GM12878 (cell line): ENCODE measurements around the gene RAB3C. TPM values are rescaled to one million over a fixed set of nuclear protein-coding genes. Genes with fewer than 3 reads are reported as not detected.

Experiments used
- ATAC-seq: fragments of 200-7000 bp; cut with Tn5 transposase; 3 replicates; pipeline ENCODE4 v1.9.1; 2020; ENCODE audit warnings: mild to moderate bottlenecking, moderate library complexity
- BruUV-seq: library from RNA; stranded (reverse); fragments of 400-500 nt; replicated peaks from 2 replicates; lab custom pipeline; 2021; lab: Mats Ljungman, UMichigan
- CTCF ChIA-PET: fragments of 300-600 bp; sonication (Branson Sonifier 250); formaldehyde crosslinking; extraction: SDS; loops from one replicate; lab custom pipeline; 2021; ENCODE audit warnings: inconsistent platforms; lab: Yijun Ruan, JAX
- POLR2A ChIA-PET: fragments of 350-600 bp; formaldehyde crosslinking; extraction: SDS; loops from one replicate; lab custom pipeline; 2021; ENCODE audit warnings: inconsistent platforms; lab: Charles Lee
- RAD21 ChIA-PET: fragments of 300-600 bp; sonication (Branson Sonifier 250); formaldehyde crosslinking; loops from one replicate; lab custom pipeline; 2023; ENCODE audit warnings: antibody characterized with exemption; ENCODE audit not compliant: unreplicated experiment; lab: Charles Lee
- SMC1A ChIA-PET: fragments of 300-600 bp; sonication (Branson Sonifier 250); formaldehyde crosslinking; loops from one replicate; lab custom pipeline; 2023; ENCODE audit not compliant: unreplicated experiment, uncharacterized antibody; lab: Charles Lee
- DNase-seq: peaks from one replicate; pipeline ENCODE4 v3.0.0-alpha.2; 2011; ENCODE audit warnings: low read depth, low spot score
- FAIRE-seq: peaks from 3 replicates; lab custom pipeline; 2011; peaks lifted over from hg19 to GRCh38; lab: Jason Lieb, UNC
- H2AFZ ChIP-seq: 2 replicates; pipeline ENCODE4 v1.6.0; 2011; ENCODE audit warnings: low read depth, low read length, control low read depth; ENCODE audit not compliant: control insufficient read depth
- H3K27ac ChIP-seq: 2 replicates; pipeline ENCODE4 v1.5.1; 2011; ENCODE audit warnings: control low read depth; ENCODE audit not compliant: control insufficient read depth, insufficient read depth
- H3K27me3 ChIP-seq, 2 experiments: replicated peaks in 1 of 2; 2 replicates each; pipeline versions ENCODE4 v1.6.0 to v1.6.1; 2011; ENCODE audit warnings: low read length in 1 of 2; ENCODE audit not compliant: control insufficient read depth in 2 of 2, insufficient read depth in 2 of 2
- H3K36me3 ChIP-seq, 2 experiments: 2 replicates each; pipeline ENCODE4 v1.5.1; 2011; ENCODE audit warnings: low read length in 1 of 2; ENCODE audit not compliant: control insufficient read depth in 2 of 2, insufficient read depth in 2 of 2
- H3K4me1 ChIP-seq: 2 replicates; pipeline ENCODE4 v1.6.1; 2011; ENCODE audit warnings: mild to moderate bottlenecking, low read length, moderate library complexity, mixed read lengths; ENCODE audit not compliant: control insufficient read depth, insufficient read depth
- H3K4me2 ChIP-seq: 2 replicates; pipeline ENCODE4 v1.6.0; 2011; ENCODE audit warnings: control low read depth; ENCODE audit not compliant: control insufficient read depth, insufficient read depth
- H3K4me3 ChIP-seq: fragments of 200-600 bp; sonication (generic); 2 replicates; pipeline ENCODE4 v1.5.1; 2016
- H3K79me2 ChIP-seq: 2 replicates; pipeline ENCODE4 v1.6.0; 2011; ENCODE audit warnings: low read length; ENCODE audit not compliant: control insufficient read depth, insufficient read depth
- H3K9ac ChIP-seq: 2 replicates; pipeline ENCODE4 v1.8.0; 2011; ENCODE audit warnings: low read length, control low read depth, mixed read lengths; ENCODE audit not compliant: control insufficient read depth, insufficient read depth
- H3K9me3 ChIP-seq: replicated peaks from 3 replicates; pipeline ENCODE4 v1.5.1; 2011; ENCODE audit warnings: mild to moderate bottlenecking, low read length; ENCODE audit not compliant: control insufficient read depth, insufficient read depth
- H4K20me1 ChIP-seq: 2 replicates; pipeline ENCODE4 v1.6.0; 2011; ENCODE audit not compliant: control insufficient read depth, insufficient read depth
- ATF7 ChIP-seq: fragments of 450-650 bp; IDR thresholded peaks from 2 replicates; pipeline ENCODE4 v1.6.1; 2016; ENCODE audit warnings: low read depth, mild to moderate bottlenecking
- ETV6 ChIP-seq, 2 experiments: fragments of 450-650 bp in 1 of 2; IDR thresholded peaks in 1 of 2; conservative IDR thresholded peaks in 1 of 2; 2 replicates each; pipeline ENCODE4 v1.6.1; 2014; ENCODE audit warnings: antibody characterized with exemption in 1 of 2, borderline replicate concordance in 1 of 2, low read depth in 1 of 2, mild to moderate bottlenecking in 1 of 2, moderate library complexity in 1 of 2
- JUNB ChIP-seq: IDR thresholded peaks from 2 replicates; pipeline ENCODE4 v1.6.1; 2016; ENCODE audit warnings: antibody characterized with exemption, mild to moderate bottlenecking
- SUPT20H ChIP-seq: IDR thresholded peaks from 2 replicates; pipeline ENCODE4 v1.6.1; 2011; ENCODE audit warnings: low read depth, mild to moderate bottlenecking, low read length, moderate library complexity, borderline replicate concordance; ENCODE audit not compliant: control insufficient read depth
- ZBTB4 ChIP-seq: fragments of 450-650 bp; formaldehyde crosslinking; IDR thresholded peaks from 2 replicates; pipeline ENCODE4 v1.4.0; 2022; ENCODE audit warnings: mild to moderate bottlenecking, moderate library complexity
- in situ Hi-C: fragments of 300-500 bp; cut with MboI; formaldehyde crosslinking; loops from 9 replicates; pipeline ENCODE4 v1.14.3; 2018; ENCODE audit warnings: mixed read lengths
- intact Hi-C: fragments of 100-400 bp; cut with micrococcal nuclease; formaldehyde crosslinking; loops from one replicate; pipeline ENCODE4 v1.14.2; 2022; ENCODE audit not compliant: unreplicated experiment
- polyA plus RNA-seq, 11 experiments: library from polyadenylated mRNA; depleted of rRNA in 4 of 11; unstranded in 6 of 11; stranded (reverse) in 5 of 11; fragments of >200 nt; fragmentation: Nextera tagmentation in 4 of 11; fragmentation: Illumina TruSeq in 1 of 11; extraction: Ambion mirVana in 4 of 11; extraction: Trizol in 1 of 11; gene quantifications; 1 replicate in 1 of 11; 2 replicates in 10 of 11; pipeline versions ENCODE4 v1.2.1 to v1.2.3, GENCODE V29; 2011 to 2016; ENCODE audit warnings: inconsistent platforms in 2 of 11, missing spikeins in 2 of 11, low read depth in 1 of 11
- total RNA-seq, 4 experiments: library from RNA; depleted of rRNA in 3 of 4; stranded (reverse); fragments of >200 nt in 3 of 4; fragmentation: Illumina TruSeq in 1 of 4; extraction: Trizol in 1 of 4; gene quantifications; 2 replicates each; pipeline versions ENCODE4 v1.2.1 to v1.2.3, GENCODE V29; 2013 to 2021

RAB3C gene
- total and polyA plus RNA-seq, 10 of the 15 experiments (the other 5 are each of a cell fraction or from before 2014, with no cell fraction given) = not detected

DNA sequence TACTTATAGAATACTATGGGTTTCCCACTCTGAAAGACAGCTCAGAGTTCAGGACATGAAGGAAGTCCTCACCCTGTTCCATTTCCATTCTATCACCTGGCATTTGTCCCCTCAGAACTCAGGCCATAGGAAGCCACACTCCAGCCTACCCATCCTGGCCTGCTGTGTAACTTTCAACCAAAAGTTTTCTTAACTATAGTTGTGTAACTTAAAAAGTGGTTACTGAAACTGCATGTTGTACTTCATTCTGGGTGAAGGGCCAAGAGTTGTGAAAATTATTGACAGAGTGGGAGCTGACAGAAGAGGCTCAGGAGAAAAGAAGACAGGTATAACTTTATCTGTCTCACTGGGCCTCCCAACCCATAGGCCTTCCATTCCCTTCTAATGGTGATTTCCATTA lies 212.5 kb downstream of the RAB3C start:
- intact Hi-C loops (no loop called here), in situ Hi-C loops (no loop called here)
- ChIA-PET SMC1A (interaction anchor here (0.9 to 2.0 kb wide), 4 partner anchors 8 to 55 kb away, joined by 3 to 7 read pairs (median 5); no protein-coding TSS in a partner anchor), POLR2A (no interaction called here), RAD21 (interaction anchor here (1.2 to 1.8 kb wide), 2 partner anchors 32 to 57 kb away, joined by 4 to 5 read pairs; no protein-coding TSS in a partner anchor), CTCF (no interaction called here)
- Histone ChIP-seq H3K4me3 (no peak overlapping the region), H3K4me1 (no peaks in the 10 kb centered on the region), H3K9ac (no peak overlapping the region), H3K79me2 (no peaks in the 10 kb centered on the region), H3K9me3 (no peaks in the 10 kb centered on the region), H3K27me3 (no peaks in the 10 kb centered on the region), H2AFZ (no peak overlapping the region), H3K36me3 (no peaks in the 10 kb centered on the region), H3K27ac (no peak overlapping the region), H4K20me1 (no peaks in the 10 kb centered on the region), H3K4me2 (no peak overlapping the region)
- ATAC-seq (peak; percentile 40), FAIRE-seq (no peak), DNase-seq (no peak)
- TF ChIP-seq ATF7 (no peak), JUNB (no peak), ETV6 (conservative IDR thresholded peaks at IDR 0.05 in 1 of 2, IDR thresholded peaks at IDR 0.05 in 1 of 2; ENCODE audit: borderline replicate concordance in 1 of 2, low read depth in 1 of 2) (no peak), SUPT20H (no peak), ZBTB4 (CRISPR knock-in tag) (no peak)
- BruUV-seq = no TSS peak
